ENCODE data around the gene FBLIM1. TPM values are rescaled to one million over a fixed set of nuclear protein-coding genes. Genes with fewer than 3 reads are reported as not detected.
A peak's percentile ranks its signal among the peaks of the same experiment; 100 is the strongest.

FBLIM1 gene
- total RNA-seq, 1 donor from 2014 or later = 38.8 TPM

DNA sequence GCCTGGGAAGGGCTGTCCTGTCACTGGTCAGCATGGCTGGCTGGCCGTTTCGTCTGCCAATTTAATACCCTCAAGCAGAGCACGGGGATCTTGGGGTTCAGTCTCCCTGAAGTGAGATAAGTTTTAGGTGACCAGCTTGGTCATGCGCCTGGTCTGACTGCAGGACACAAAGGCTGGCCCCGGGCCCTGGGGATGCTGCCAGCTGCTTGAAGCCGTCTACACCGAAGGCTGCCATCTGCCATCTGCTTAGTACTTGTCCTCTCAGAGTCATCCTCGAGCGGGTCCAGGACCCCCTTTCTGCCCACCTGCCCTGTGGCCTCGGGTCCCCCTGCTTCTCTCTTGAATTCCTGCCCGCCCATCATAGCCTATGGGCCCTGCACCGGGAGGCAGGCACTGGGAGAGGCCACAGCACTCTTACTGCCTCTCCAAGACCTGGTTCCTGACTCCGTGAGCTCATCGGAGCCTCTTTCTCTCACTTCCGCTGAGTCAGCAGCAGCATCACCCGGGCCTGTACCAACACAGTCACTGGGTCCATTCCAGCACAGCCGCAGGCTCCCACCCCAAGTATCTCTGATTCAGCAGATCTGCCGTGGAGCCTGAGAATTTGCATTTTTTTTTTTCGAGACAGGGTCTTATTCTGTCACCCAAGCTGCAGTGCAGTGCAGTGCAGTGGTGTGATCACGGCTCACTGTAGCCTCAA is 7.0 kb downstream of the FBLIM1 start:
- peak; percentile 64 for DNase-seq (ENCODE audit: low read depth)

- DNase-seq (ENCODE audit: low read depth) = no peak
These were observed 9.3 kb downstream of the FBLIM1 start for GRCh38 chr1:15767941-15768340.

DNA sequence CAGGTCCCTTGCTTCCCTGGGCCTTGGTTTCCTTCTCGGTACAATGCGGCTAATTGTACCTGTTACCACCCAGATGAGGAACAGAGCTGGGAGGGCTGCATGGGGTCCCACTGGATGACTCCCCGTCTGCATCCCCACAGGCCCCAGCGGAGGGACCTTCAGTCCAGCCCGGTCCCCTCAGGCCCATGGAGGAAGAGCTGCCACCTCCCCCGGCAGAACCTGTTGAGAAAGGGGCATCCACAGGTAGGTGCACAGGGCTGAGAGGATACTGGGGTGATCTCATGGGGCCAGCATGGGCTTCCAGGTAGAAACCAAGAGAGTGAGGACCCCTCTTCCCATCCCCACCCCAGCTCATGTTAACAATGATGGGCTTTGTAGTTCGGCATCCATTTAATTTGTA is 9.8 kb downstream of the FBLIM1 start:
- no peak for DNase-seq (ENCODE audit: low read depth)

DNA sequence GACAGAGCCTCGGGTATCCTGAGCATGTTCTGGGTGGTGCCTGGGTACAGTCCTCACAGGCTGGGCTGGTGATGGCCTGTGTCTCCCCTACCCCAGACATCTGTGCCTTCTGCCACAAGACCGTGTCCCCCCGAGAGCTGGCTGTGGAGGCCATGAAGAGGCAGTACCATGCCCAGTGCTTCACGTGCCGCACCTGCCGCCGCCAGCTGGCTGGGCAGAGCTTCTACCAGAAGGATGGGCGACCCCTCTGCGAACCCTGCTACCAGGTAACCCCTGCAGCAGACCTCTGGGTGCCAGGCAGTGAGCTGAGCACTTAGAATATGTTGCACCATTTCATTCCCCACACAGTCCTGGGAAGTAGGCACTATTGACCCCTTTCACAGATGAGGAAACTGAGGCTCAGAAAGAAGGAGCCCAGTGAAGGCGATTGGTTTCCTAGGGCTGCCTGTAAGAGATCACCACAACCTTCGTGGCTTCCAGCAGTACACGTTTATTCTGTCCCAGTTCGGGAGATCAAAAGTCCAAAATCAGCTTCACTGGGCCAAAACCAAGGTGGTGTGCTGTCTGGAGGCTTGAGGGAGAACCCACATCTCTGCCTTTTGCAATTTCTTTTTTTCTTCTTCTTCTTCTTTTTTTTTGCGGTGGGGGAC is 11.8 kb downstream of the FBLIM1 start:
- no peak for DNase-seq (ENCODE audit: low read depth)

GRCh38 chr1:15771836-15772515 is 13.4 kb downstream of the FBLIM1 start:
- DNase-seq (ENCODE audit: low read depth) = peak; percentile 55

- no peak for DNase-seq (ENCODE audit: low read depth)
These were observed 17.1 kb downstream of the FBLIM1 start for GRCh38 chr1:15775706-15776105.

DNA sequence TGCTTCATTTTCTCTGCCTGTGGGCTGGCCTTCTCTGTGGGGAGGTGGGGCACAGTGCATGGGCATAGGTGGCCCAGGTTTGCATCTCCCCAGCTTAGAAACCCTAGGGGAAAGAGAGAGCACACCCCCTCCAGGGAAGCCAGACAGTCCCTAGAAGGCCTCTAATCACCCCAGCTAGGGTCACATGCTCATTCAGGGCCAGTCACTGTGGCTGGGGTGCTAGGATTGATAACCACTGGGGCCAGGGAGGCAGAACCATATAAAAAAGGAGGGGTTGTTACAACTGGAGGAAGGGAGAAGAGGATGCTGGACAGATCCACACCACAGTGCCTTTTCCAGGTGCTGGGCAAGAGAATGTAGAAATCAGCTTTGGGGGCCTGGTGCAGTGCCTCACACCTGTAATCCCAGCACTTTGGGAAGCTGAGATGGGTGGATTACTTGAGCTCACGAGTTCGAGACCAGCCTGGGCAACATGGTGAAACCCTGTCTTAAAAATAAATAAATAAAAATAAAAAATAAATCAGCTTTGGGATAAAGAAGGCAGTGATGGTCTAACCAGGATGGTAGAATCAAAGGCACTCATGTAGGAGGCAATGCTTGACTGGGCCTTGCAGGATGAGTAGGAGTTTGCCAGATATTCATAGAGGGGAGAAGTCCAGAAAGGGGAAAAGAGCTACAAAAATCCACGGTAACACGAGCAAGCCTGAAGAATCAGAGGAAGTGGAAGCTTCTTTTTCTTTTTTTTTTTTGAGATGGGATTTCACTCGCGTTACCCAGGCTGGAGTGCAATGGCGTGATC is 19.5 kb downstream of the FBLIM1 start:
- no peak for DNase-seq (ENCODE audit: low read depth)

DNA sequence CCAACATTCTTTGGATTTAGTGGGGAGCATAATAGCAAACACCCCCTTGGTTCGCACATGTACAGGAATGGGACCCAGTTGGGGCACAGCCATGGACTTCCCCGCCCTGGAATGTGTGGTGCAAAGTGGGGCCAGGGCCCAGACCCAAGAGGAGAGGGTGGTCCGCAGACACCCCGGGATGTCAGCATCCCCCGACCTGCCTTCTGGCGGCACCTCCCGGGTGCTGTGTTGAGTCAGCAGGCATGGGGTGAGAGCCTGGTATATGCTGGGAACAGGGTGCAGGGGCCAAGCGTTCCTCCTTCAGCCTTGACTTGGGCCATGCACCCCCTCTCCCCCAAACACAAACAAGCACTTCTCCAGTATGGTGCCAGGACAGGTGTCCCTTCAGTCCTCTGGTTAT is 27.1 kb downstream of the FBLIM1 start:
- no peak for DNase-seq (ENCODE audit: low read depth)

GRCh38 chr1:15786581-15786980 is 28.0 kb downstream of the FBLIM1 start:
- DNase-seq (ENCODE audit: low read depth) = peak; percentile 89

GRCh38 chr1:15788624-15789301 is 30.2 kb downstream of the FBLIM1 start:
- DNase-seq (ENCODE audit: low read depth) = peak; percentile 88

GRCh38 chr1:15796086-15796462 is 37.5 kb downstream of the FBLIM1 start:
- DNase-seq (ENCODE audit: low read depth) = no peak

GRCh38 chr1:15797614-15798390 is 39.2 kb downstream of the FBLIM1 start:
- DNase-seq (ENCODE audit: low read depth) = no peak

GRCh38 chr1:15799004-15799867 is 40.6 kb downstream of the FBLIM1 start:
- peak; percentile 98 for DNase-seq (ENCODE audit: low read depth)

DNA sequence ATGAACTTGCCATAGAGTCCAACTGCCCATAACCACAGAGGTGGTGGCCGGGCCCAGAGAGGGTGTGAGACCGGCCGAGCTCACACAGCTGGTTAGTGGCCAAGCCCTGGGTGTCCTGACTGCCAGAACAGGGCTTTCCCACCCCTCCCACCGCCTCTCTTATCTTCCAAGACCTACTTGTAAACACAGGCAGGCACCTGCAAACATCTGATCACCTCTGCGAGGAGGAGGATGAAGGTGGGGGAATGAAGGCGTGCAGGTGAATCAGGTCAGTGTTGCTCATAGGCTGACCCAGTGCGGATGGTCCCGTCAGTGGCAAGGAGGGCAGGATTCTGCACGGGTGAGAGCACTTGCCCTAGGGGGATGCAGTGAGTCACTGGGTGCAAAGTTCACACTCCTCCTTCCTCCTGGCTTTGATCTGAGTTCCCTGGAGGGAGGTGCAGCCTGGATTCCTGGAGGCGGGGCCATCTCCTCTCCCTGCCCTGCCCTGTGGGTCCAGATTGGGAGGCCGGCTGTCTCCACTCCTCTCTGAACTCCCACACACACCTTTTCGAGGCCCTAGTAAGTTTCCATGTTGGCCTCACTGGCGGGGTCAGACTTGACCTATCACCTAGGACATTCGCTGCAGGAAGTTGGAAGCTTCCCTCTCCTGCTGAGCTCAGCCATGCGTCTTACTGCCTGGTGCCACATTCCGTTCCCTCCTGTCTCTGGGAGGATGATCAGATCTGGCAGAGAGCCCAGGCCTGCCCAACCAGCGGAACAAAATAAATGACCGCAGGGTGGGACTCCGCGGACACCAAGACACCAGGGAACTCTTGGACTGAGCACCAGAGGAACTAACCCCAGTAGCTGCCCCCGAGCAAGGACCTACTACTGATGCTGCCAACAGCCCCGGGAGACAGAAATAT is 41.6 kb downstream of the FBLIM1 start:
- DNase-seq (ENCODE audit: low read depth) = peak; percentile 84

DNA sequence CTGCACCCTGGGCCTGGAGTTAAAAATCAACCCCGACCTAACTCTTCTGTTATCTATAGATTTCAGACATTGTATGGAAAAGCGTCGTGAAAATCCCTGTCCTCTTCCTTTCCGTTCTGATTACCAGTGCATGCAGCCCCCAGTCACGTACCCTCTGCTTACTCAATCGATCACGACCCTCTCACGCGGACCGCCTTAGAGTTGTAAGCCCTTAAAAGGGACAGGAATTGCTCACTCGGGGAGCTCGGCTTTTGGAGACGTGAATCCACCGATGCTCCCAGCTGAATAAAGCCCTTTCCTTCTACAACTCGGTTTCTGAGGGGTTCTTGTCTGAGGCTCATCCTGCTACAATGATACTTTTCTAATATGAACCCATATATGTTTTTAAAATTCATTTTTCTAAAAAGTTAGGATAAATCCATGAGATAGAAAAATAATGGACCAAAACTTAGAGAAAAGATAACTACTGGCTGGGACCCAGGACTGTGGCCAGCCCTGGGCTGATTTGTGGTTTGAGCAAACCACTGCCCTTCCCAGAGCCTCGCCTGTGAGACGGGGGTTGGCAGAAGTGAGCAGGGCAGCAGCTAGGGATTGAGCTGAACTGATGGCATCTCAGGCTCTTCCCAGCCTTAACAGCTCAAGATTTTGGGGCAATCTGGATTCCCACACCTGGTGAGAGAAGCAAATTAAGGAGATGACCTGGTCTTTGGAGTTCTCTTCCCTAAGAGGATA is 43.8 kb downstream of the FBLIM1 start:
- peak; percentile 79 for DNase-seq (ENCODE audit: low read depth)

DNA sequence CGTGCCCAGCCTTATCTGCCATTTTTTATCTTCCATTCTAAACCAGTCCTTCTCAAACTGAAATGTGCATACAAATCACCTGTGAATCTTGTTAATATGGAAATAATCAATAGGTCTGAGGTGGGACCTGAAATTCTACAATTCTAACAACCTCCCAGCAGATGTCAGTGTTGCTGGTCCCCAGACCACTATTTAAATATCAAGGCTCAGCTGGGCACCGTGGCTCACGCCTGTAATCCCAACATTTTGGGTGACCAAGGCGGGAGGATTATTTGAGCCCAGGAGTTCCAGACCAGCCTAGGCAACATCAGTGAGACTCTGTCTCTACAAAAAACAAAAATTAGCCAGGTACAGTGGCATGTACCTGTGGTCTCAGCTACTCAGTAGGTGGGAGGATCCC is 44.8 kb downstream of the FBLIM1 start:
- peak; percentile 38 for DNase-seq (ENCODE audit: low read depth)

GRCh38 chr1:15804060-15804459 is 45.5 kb downstream of the FBLIM1 start:
- DNase-seq (ENCODE audit: low read depth) = no peak

DNA sequence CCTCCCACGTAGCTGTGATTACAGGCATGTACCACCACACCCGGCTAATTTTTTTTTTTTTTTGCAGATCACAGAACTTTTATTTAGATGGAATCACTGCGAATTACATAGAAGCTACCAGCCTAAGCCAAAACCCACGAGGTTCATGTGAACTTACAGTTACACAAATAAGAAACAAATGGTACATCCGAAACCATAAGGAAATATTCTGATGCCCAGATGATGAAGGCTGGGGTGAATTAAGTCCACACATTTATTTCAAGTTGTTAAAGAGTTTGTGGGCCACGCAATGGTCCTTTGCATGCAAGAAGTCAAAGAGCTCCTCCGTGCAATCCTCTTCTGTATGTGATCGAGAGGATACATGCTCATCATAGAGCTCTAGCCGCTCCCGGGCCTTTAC is 48.5 kb downstream of the FBLIM1 start:
- DNase-seq (ENCODE audit: low read depth) = no peak

All from myocyte (in vitro differentiated cells).